ENCODE data around the gene RBM24. TPM values are rescaled to one million over a fixed set of nuclear protein-coding genes. Genes with fewer than 3 reads are reported as not detected.
A peak's percentile ranks its signal among the peaks of the same experiment; 100 is the strongest.

RBM24 gene
- total and polyA plus RNA-seq, 2 of the 13 experiments (the other 11 are each of a cell fraction or from before 2014, with no cell fraction given) = 1.5 to 14.2 TPM

- TF ChIP-seq GMEB2 (CRISPR knock-in tag; IDR thresholded peaks at IDR 0.05; ENCODE audit: low read depth) (no peak), NPAS2 (CRISPR knock-in tag; IDR thresholded peaks at IDR 0.05; ENCODE audit: borderline replicate concordance) (no peak), SOX5 (CRISPR knock-in tag; IDR thresholded peaks at IDR 0.05; ENCODE audit: borderline replicate concordance) (peak; percentile 75; the same call in 1 of the 2 replicates), HOXD1 (CRISPR knock-in tag; IDR thresholded peaks at IDR 0.05) (no peak), MLXIP (CRISPR knock-in tag; IDR thresholded peaks at IDR 0.05; ENCODE audit: borderline replicate concordance) (no peak), ZNF567 (CRISPR knock-in tag; IDR thresholded peaks at IDR 0.05; ENCODE audit: borderline replicate concordance) (no peak), ZBTB14 (CRISPR knock-in tag; IDR thresholded peaks at IDR 0.05) (no peak), ZC3H13 (CRISPR knock-in tag; IDR thresholded peaks at IDR 0.05) (no peak), THAP9 (CRISPR knock-in tag; IDR thresholded peaks at IDR 0.05; ENCODE audit: borderline replicate concordance) (no peak), MEIS1 (CRISPR knock-in tag; IDR thresholded peaks at IDR 0.05; ENCODE audit: borderline replicate concordance) (no peak), NCOR1 (IDR thresholded peaks at IDR 0.05; ENCODE audit: borderline replicate concordance, low read length) (no peak; the same call in 1 of the 2 replicates), ZNF7 (CRISPR knock-in tag; IDR thresholded peaks at IDR 0.05) (no peak), ZNF512 (CRISPR knock-in tag; IDR thresholded peaks at IDR 0.05) (no peak), ZNF747 (CRISPR knock-in tag; IDR thresholded peaks at IDR 0.05; ENCODE audit: borderline replicate concordance) (no peak), ELF4 (CRISPR knock-in tag; IDR thresholded peaks at IDR 0.05; ENCODE audit: borderline replicate concordance) (no peak), ZNF331 (CRISPR knock-in tag; IDR thresholded peaks at IDR 0.05) (0 out of 2 replicates have a peak, but pooled peaks have one; percentile 1), ZNF564 (CRISPR knock-in tag; IDR thresholded peaks at IDR 0.05) (no peak), NR1H2 (CRISPR knock-in tag; IDR thresholded peaks at IDR 0.05; ENCODE audit: borderline replicate concordance, low read depth) (no peak)
These were observed 34.1 kb downstream of the RBM24 start (continued) for GRCh38 chr6:17315262-17315661.

All from HepG2 (cell line).